Activated CD4-positive, CD25-positive, alpha-beta regulatory T cell treated with anti-CD3 and anti-CD28 coated beads, Interleukin-2, amount 50 U/mL, for 16 hours (primary cell): Measurements from ENCODE around the gene LYRM1.
"Not testable (repeated sequence)": the region's sequence is repeated elsewhere in the genome, so short reads cannot be mapped to it uniquely, and the experiment has no call there.

Experiments
- DNase-seq: peaks from one replicate; pipeline ENCODE4 v3.0.0-alpha.2; 2020; ENCODE audit warnings: low read depth, low spot score

LYRM1 gene

DNA sequence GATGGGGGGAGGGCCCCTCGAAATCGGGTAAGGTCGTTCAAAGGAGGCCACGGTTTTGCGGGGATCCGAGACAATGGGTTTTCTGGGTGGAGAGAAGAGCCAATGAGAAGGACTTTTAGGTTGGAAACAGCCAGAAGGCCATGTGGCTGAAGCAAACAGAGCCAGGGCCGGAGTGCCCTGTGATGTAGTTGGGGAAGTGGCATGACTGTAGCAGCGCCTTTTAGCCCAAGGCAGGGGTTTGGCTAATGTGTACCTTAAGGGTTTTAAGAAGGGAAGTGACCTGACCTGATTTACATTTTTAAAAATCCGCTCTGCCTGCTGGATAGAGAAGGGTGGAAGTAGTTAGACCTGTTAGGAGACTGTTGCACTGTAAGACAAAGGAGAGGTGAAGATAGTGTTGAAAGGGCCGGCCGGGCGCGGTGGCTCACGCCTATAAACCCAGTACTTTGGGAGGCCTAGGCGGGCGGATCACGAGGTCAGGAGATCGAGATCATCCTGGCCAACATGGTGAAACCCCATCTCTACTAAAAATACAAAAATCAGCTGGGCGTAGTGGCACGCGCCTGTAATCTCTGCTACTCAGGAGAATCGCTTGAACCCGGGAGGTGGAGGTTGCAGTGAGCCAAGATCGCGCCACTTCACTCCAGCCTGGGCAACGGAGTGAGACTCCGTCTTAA, 1.0 kb downstream of the LYRM1 start:
- no peak for DNase-seq

DNA sequence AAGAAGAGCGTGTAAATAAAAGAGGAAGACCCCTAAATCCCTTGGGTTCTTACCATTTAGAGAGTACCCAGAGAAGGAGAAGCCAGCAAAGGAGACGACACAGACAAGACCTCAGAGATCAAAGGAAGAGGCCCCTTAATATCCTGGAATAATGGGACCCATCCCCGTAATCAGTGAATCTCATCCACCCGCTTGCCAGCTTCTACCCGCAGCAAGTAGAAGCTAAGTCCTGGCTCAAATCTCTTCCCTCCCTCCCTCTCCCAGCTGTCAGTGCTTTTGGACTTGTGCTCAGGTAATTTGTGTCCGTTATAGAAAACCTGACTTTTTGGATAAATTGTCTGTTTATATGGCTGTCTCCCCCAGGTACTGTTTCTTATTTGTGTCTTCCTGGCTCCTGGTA, 1.9 kb downstream of the LYRM1 start:
- no peak for DNase-seq

DNA sequence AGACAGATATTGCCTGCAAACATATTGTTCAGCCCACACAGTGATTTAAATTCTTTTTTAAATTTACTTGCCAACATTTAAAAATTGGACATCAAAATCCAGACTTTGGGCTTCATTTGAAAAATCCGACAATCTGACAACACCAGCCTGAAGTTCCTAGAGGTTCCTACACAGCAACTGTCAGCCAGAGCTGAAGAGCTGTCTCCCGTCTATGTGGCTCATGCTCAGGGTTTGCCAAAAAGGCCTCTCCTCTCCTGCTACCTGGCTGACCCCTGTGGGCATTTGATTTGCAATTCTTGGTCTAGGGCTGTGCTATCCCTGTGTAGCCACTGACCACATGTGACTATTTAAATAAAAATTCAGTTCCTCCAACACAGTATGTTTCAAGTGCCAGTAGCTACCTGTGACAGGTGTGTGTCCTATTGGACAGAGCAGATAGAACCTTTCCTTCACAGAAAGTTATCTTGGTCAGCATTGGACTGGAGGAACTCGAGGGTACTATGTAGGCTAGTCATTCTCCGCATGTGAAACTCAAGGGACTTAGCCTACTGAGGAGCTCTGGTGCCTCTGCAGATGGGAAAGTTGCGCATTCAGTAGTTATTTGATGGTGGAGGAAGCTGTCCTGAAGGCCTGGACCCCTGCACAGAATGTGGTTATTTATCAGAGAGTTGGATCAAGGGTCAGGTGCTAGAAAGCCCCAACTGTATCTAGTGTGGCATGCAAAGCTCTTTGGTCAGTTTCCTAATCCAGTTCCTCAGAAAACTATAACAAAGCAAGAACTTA, 2.7 kb downstream of the LYRM1 start:
- no peak for DNase-seq

DNA sequence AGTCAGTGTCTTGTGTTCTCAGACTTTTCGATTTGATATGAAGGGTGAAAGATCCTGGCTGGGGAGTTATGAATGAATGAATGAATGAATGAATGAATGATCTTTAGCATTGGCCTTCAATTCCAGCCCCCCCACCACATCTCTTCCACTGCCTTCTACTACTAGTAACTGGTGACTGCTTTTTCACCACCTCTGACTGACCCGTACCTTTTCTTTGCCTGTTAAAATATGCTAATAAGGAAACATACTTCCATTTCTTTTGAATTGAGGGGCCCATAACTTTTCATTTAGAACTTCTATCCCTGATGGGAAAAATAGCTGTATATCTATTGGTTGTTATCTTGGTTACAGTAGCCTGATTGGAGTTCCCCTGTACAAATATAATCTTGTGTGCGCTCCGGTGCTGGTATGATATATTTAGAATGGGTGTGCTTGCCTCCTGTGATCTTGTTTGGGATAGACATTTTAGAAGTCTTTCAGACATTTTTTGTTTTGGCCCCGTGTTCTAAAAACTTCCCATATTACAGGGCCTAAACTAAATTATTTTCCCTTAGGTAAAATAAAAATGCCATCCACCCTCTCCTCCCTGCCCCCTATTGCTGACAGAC, 3.4 kb downstream of the LYRM1 start:
- DNase-seq, result no peak

- DNase-seq, result no peak
These were observed 4.0 kb downstream of the LYRM1 start for GRCh38 chr16:20904507-20905081.

DNA sequence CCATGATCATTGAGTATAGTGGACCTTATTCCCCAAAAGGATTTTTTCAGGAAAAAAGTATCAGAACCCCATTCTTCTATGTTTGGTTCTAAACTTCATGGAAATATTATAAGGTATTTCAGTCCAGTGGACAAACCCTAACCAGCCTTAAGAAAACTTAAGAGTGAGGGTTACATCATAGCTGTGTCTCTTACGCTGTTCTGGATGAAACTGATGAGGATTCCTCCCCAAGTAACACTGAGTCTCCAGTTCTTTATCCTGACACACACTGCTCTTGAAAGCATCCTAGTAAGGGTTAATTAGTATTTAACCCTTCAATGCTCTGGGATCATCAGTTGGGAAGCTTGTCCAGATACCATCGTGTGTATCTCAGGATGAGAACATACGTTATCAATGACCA, 5.0 kb downstream of the LYRM1 start:
- no peak for DNase-seq

GRCh38 chr16:20906341-20907255, 6.0 kb downstream of the LYRM1 start:
- DNase-seq, result no peak

DNA sequence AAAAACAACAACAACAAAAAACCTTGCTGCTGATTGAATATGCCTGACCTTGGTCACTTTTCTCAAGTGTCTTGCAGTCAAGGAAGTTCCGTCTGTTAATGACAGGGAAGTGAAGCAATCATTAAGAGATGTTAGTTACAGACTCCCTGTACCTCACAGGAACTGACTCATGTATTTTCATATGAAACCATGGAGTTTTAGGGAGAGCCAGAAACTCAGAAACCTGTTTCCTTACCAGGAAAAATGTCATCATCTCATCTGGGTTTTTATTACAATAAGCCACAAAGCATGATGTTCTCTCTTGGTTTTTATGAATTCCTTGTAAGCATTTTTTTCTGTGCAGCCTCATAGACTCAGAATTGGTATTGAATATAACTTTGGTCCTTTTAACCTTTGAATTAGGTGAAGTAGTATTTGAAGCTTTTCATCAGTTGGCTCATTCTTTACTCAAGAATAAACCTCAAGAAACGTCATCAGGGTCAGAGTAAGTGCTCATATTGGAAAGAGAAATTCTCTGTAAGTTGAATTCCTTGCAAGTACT, 10.3 kb downstream of the LYRM1 start:
- no peak for DNase-seq

GRCh38 chr16:20911361-20911760, 10.8 kb downstream of the LYRM1 start:
- no peak for DNase-seq

DNA sequence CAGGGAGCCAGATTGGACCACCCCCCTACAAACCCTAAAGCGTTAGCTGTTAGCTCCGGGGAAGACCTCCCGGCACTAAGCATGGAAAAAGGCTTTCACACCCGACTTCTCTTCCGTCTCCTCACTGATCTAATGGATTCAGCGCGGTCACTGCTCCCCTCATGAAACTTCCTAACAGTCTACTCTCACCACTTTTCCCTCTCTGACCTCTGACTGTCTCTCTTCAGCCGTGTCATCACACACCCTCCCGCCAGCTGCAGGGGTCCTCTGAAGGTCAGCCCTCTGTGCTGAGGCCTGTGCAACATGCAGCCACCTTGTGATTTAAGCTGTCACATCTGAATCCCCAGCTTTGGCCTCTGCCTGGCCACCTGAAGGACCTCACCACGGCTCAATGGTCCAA, 15.7 kb downstream of the LYRM1 start:
- DNase-seq, result no peak

GRCh38 chr16:20916942-20917341, 16.4 kb downstream of the LYRM1 start:
- no peak for DNase-seq

DNA sequence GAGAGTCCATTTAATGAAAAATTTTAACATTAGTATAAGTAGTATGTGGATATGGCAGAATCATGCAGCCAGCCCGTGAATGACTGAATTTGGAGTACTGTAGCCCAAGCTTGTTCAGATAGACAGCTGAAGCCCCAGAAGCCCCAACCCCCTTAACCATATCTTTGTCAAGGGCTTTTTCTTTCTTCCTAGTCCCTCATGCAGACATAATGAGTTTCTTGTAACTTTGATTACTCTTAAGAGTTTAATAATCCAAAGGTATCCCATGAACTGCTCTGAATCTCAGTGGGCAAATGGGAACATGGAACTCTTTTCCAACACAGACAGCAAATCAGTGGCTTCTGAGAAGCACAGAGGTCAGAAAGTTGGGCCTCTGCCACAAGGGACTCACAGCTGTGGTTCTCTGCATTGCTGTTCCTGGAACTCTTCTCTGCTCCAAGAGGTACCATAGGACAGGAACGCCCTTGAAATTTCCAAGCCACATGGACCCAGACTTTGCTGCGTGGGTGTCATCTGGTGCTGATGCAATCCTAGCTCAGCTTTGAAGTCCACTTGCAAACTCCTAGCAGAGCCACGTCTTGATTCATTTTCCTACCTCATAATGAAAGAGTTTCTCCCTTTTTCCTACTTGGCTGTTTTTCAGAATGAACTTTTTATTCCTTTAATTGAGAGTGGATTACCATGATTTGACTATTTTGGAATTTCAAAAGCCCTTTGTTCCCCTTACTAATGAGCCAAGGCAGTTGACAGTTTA, 18.1 kb downstream of the LYRM1 start:
- DNase-seq, result no peak

DNA sequence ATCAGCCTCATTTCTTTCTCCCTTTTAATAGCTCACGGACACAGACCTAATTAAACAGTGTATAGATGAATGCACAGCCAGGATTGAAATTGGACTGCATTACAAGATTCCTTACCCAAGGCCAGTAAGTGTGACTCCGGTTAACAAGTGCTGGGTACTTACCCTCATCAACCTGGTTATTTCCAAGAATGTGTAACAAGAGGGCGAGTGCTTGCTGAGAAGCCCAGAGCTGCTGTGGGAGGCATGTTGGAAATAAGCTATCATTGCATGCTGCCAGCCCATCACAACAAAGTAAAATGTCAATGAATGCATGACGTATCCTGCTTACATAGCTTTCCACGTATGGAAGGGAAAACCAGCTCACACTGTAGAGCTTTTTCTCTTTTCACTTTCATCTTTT, 19.5 kb downstream of the LYRM1 start:
- no peak for DNase-seq

- DNase-seq, result no peak
These were observed 20.2 kb downstream of the LYRM1 start for GRCh38 chr16:20920799-20921198.

- no peak for DNase-seq
These were observed 23.3 kb downstream of the LYRM1 start for GRCh38 chr16:20923876-20924275.

DNA sequence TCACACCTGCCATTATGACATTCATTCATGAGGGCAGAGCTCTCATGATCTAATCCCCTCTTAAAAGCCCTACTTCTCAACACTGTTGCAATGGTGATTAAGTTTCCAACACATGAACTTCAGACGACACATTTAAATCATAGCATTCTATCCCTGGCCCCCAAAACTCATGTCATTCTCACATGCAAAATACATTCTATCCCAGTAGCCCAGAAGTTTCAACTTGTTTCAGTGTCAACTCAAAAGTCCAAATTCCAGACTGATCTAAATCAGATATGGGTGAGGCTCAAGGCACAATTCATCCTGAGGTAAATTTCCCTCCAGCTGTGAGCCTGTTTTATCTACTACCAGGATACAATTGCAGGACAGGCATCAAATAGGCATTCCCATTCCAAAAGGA, 25.2 kb downstream of the LYRM1 start:
- DNase-seq, result no peak

GRCh38 chr16:20928774-20929411, 28.3 kb downstream of the LYRM1 start:
- DNase-seq, result no peak

GRCh38 chr16:20929676-20930364, 29.2 kb downstream of the LYRM1 start:
- DNase-seq, result not testable (repeated sequence)

DNA sequence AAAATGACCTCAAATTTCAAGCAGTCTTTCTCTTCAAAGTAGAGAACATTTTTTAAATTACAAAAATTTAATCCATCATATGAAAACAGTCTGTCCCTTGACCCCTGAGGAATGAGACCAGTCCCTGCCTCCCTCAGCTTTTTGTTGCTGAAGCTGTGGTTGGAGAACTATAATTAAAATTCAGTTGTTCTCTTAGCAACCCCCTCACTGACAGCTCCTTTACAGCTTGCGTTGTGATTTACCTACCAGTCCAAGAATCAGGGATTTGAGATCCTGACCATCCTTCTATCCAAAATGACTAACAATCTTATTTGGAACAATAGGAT, 29.8 kb downstream of the LYRM1 start:
- no peak for DNase-seq
